Muscle of back (tissue), 11 donors: ENCODE results near the gene CUL4A. TPM values are rescaled to one million over a fixed set of nuclear protein-coding genes. Genes with fewer than 3 reads are reported as not detected.

ENCODE experiments used
- DNase-seq, 3 donors: peaks; one replicate each; pipeline versions ENCODE4 v3.0.0 to v3.0.0-alpha.2; 2013
- polyA plus RNA-seq, 10 donors: library from polyadenylated mRNA; unstranded; fragments of 120-200 nt; gene quantifications; one replicate each; pipeline ENCODE4 v1.2.1, GENCODE V29; 2013; ENCODE audit not compliant: insufficient read length in 10 of 10

CUL4A gene
- polyA plus RNA-seq, 10 donors, result 53.9 to 86.4 (median 69.7) TPM

DNA sequence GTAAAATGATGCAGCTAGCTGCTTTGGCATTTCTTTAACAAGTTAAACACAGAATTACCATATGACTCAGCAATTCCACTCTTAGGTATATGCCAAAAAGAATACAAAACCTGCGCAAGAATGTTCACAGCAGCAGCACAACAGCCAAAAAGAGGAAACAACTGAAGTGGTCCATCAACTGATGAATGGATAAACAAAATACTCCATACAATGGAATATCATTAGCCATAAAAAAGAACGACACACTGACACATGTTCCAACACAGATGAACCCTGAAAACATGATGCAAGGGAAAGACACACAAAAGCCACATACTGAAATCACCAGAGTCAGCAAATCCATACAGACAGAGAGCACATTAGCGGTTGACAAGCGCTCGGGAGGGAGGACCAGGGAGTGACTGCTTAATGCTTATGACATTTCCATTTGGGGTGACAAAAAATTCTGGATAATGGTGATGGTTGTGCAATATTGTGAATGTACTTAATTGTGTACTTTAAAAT is 3.9 kb upstream of the CUL4A start:
- no peak for DNase-seq

DNA sequence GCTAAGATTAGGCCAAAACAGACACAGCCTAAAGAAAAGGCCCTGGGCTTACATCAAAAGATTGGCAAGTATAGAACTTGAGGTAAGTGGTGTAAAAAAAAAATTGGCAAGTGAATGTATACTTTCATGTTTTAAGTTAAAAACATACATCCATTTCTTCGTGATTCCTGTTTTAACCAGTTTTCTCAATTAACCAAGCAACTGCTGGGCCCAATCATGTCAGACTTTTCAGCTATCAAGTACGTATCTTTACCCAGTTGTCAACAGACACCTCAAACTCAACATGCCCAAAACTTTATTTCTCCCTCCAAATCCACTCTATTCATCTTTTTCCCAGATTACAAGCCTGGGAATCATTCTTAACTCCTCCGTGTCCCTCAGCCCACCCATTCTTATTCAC is 2.0 kb upstream of the CUL4A start:
- no peak for DNase-seq

DNA sequence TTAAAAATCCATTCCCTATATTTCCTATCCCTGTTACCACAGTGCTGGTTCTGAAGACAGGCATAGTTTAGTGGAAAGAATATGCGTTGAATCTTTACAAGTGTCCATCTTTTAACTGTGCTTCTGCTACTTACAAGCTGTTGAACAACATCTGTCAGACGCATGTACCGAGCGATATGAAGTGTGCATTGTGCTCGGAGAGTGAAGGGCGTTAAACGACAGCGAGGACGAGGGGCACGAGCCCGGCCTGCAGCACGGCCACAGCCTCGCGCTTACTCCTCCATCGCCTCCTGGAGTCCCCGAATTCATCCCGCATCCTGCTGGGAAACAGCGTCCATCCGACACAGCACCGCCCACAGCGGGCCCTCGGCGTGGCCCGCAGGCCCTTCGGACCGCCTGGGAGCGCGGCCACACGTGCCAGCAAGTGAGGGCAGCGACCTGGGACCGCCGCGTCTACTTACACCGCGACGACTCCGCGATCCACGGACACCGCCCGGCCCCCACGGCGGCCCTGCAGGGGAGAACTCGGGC is 1.5 kb upstream of the CUL4A start:
- peak in 2 of 3 donors; percentile 21 to 38 for DNase-seq

DNA sequence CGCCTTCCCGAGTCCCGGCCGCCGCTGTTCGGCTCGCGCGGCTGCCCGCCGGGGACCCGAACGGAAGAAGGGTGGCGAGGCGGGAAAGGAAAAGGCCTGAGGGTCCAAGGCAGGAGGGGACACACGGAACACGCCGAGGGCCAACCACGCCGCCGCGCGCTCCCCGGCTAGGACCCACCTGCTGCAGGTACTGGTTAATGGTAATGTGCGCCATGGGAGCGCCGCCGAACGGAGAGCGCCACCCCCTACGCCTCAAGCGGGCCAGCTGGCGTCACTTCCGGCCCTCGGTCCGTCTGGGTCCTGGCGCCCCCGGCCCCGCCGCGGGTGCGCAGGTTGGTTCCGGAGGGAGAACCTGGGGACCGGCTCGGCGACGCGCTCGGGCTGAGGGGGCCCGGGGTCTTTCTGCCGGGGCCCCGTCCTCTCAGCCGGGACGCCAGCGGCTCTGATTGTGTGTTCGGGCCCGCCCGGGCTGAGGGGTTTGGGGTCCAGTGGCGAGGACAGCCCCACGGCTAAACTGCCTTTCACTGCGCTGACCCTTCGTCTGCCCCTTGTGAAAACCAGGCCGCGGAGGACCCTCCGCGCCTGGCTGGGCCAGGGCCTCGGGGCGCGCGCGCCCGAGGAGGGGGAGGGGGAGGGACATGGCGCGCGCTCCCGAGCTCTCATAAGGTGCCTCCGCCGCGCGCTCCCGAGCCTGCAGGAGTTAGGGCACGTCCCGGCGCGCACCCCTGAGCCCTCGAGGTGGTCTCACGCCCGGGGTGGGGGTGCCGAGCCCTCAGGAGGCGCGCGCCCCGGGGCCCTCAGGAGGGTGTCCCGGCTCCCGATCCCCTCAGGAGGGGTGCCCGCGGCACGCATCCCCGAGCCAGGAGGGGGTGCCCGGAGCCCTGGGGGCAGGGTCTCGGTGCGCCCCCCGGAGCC is 735 bp upstream of the CUL4A start, which contains the start of gene PCID2:
TSS of gene PCID2 (minus strand) at position 249 of the 915 bp plus-strand sequence. CDS start at position 214, 35 bp downstream.
- DNase-seq, result peak; percentile 91 to 97 (median 95)

DNA sequence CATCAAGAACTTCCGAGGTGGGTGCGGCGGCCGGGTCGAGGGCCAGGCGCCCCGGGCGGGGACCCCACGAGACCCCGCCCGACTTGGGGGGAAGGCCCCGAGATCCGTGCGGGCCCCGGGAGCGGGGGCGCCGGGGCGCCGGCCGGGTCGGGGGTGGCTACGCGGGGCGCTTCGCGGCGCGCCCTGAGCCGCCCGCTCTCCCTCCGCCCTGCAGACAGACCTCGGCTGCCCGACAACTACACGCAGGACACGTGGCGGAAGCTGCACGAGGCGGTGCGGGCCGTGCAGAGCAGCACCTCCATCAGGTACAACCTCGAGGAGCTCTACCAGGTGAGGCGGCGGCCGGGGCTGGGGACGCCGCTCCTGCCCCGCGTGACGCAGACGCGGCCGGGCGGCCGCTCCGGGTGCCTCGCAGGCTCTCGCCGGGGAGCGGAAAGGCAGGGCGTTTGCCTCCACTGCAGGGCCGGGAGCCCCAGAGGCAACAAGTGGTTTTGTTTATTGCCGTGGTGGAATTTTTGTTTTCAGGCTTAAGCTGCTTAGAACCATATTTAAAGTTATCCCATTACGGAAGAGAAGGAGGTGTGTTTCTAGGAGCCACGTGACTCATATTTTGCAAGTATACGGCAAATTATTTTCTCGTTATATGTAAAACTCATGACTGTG is 477 bp downstream of the CUL4A start:
- DNase-seq, result peak in 2 of 3 donors; percentile 34 to 82

DNA sequence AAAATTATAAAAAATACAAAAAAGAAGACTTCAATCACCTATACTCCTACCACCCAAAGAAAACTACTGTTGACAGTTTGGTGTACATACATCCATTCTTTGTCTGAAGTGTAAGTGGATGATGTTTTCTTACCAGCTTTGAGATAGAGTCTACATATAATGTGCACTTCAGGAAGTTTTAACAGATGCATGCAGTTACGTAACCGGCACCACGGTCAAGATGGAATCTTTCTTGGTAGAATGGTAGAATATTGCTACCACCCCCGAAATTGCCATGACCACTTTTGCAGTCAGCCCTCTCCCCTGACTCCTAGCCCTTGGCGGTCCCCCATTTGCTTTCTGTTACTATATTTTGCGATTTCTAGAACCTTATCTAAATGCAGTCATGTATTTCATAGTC is 1.4 kb downstream of the CUL4A start:
- no peak for DNase-seq

DNA sequence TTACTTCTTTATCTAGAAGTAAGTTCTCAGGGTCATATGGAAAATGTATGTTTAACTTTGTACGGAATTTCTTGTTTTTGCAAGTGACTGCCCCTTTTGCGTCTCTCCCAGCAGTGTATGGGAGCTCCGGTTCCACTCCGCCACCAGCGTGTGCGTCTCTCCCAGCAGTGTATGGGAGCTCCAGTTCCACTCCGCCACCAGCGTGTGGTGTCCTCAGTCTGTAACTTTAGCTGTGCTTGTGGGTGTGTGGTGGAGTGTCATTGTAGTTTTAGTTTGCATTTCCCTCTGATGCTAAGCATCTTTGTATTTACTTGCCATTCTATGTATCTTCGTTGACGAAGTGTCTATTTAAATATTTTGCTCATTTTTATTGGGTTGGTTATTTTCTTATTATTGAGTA is 2.4 kb downstream of the CUL4A start:
- no peak for DNase-seq

DNA sequence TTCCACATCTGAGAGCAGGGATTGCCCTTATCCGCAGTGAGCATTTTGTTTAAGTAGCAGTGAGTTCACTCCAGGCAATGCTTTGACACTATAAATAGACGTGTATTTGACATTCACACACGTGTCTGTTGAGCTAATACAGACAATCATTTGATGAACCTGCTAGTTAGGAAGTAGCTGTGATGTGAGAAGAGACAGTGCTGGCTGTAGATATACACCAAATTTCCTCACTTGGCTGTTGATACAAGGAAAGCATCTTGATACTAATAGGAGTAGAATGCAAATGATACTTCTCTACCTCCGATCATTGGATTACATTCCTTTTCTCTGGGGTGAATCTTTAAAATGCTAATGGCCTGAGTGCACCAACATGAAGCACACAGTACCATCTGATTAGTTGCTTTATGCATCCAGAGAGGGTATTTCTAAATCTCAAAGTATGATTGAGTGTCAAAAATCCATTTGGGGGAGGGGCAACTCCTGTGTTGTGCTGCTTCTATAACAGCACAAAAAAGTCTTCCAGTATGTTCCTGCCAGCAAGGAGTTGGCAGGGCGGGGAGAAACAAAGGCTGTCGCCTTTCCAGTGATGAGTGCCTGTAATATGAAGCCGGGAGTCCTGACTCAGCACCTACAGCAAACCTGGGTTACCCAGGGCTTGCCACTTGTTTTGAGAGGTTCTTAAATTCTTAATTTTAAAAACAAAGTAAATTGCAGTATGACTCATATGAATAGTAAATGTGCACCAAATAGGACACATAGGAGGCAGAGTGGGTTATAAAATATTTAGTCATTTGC is 7.0 kb downstream of the CUL4A start:
- peak in 2 of 3 donors; percentile 27 for DNase-seq

DNA sequence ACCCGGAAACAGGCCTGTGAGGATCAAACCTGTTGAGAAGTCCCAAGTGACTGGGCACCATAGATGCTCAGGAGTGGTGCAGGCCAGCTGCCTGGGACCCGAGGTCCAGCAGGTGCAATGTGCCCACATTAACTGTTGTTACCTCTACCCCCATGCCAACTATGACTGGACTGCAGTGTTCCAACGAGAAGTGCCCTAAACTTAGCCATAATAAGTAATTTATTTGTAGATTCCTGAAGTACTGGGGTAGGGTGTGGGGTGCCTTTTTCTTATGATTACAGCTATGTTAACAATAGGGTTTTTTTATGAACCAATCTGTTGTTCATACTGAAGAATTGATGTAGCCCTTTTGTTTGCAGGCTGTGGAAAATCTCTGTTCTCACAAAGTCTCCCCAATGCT is 9.2 kb downstream of the CUL4A start:
- DNase-seq, result no peak

DNA sequence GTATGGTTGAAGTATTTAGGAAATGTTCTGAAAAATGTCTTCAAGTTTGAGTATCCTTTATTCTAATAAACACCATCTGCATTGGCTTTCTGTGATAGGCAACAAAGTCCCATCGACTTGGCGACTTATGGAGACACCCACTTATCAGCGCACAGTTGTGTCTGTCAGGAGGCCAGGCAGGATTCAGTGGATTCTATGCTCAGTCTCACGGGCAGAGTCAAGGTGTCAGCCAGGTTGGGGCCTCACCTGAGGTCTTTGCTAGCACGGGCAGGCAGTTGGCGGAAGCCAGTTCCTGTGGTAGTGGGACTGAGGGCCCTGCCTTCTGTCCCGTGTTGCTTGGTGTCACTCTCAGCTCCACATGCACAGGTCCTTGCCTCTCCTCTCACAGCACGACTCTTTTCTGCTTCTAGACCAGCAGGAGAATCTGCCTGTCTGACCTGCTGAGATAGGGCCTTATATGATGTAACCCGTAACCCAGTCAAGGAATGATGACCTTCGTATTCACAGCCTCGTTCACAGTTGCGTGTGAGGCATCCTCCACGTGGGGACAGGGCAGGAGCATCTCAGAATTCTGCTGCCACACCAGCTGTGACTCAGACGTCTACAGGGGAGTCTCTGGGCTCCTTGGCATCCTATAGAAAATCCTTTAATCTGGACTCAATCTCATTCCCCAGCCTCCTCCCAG is 10.0 kb downstream of the CUL4A start:
- DNase-seq, result no peak

DNA sequence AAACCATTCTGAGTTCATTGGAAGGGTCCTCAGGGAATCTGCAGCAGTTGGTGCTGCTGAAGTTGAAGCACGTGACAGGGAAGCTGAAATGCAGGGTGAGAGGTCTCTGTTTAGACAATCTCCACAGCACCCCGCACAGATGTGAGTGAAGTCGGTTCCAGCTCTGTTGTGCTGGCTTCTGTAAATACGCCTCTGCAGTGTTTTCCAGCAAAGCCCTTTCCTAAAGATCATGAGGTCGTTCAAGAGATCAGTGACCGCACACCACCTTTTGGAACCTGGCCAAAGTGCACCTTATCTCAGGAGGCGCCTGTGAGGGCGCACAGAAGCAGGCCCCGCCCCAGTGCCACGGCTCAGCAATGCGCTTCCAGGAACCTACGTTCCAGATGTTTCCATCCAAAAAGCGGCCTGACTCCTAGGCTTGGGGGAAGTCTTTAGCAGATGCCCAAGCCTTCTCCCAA is 10.8 kb downstream of the CUL4A start:
- no peak for DNase-seq

DNA sequence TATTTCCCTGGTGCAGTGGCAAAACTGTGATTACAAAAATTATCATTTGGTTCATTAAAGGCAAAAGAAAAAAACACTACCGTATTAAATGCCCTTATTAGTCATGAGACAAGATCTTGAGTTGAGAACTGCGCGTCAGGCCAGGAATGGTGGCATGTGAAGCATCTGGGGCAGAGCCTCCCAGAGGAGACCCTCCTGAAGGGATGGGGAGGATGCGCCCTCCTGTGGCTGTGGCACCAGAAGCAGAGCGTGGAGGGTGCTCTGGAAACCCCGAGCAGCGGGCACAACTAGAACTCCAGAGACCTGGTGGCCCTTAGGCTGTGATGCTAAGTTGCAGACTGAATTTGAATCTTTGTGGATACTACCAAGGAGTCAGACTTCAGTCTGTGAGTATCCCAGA is 11.5 kb downstream of the CUL4A start:
- no peak for DNase-seq

DNA sequence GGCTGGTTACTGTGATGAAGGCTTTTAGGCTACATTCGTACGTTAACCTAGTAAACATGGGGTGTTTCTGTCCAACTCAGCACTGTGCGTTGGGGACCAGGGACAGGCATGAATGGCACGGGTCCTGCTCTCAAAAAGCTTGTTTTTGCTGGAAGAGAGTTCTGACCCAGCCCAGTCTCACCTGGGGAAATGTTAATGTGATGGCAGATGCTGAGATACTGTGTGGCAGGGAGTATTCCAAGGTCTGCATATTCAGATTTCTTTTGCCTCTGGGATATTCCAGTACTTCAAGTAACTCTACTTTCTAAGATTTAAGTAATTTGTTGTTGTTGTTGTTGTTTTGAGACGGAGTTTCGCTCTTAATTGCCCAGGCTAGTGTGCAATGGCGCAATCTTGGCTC is 13.7 kb downstream of the CUL4A start:
- DNase-seq, result no peak

DNA sequence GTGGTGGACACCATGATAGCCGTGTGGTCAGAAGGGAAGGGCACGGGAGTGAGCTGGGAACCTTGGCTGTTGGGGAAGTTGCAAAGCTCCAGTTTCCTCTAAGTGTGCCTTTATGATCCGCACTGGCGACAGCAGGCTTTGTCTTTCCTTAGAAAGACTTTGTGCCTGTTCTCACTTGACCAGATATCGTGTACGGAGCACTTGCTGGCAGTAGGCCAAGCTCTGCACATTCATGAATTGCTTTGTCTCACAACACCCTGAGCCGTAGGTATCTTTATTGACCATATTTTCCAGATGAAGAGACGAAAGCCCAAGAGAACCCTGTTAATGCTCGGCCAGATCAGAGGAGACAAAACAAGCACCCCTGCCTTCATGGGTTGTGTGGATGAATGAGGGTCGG is 15.1 kb downstream of the CUL4A start:
- peak in 1 of 3 donors; percentile 11 for DNase-seq

DNA sequence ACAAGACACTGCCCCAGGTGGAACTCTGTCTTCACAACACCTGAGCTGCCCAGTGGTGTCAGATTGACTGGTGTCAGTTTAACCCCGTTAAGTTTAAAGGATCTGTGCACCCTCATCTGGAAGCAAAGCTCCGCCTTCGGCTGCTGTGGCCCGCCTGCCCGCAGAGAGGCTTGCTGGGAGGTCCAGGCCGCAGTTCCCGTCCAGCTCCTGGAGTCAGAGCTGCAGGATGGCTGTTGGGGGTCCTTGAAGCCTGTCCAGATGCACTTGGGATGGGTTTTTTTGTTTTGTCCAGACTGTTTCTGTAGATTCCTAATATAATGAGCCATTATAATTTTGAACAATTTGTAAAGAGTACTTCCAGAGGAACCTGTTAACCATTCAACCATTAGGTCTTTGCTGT is 16.1 kb downstream of the CUL4A start:
- DNase-seq, result no peak

DNA sequence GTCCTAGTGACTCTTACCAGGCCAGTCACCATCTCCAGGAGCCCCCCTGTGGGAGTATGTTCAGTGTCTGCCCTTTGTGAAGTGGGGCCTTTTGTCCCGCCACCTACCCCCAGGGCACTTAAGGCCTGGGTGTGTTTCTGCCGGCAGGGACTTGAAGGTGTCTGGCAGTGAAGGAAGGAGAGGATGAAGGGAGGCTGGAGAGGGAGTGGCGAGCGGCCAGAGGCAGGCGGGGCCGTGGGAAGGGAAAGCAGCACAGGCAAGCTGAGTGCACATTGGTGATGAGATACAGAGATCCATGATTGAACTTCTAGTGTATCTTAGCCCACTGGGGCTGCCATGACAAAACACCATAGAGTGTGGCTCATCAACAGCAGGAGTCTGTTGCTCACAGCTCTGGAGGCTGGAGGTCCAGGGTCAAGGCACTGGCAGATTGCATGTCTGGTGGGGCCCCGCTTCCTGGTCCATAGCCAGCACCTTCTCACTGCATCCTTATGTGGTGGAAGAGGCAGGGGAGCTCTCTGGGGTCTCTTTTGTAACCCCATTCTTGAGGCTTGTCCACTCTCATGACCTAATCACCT is 17.5 kb downstream of the CUL4A start:
- DNase-seq, result no peak

DNA sequence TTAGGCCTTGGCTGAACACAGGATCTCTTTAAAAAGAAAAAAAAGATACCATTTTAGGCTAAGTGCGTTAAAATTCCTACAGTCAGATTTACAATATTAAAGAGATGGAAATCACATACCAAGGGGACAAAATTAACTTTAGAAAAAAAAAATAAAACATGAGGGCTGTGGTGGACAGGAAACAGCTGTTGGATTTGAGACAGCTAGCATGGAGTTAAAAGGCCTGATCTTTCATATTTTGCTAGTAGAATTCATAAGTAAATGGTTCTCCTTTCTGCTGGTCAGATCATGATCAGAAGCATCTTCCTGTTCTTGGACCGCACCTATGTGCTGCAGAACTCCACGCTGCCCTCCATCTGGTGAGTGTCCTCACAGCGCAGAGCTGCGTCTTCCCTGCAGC is 19.7 kb downstream of the CUL4A start:
- no peak for DNase-seq

DNA sequence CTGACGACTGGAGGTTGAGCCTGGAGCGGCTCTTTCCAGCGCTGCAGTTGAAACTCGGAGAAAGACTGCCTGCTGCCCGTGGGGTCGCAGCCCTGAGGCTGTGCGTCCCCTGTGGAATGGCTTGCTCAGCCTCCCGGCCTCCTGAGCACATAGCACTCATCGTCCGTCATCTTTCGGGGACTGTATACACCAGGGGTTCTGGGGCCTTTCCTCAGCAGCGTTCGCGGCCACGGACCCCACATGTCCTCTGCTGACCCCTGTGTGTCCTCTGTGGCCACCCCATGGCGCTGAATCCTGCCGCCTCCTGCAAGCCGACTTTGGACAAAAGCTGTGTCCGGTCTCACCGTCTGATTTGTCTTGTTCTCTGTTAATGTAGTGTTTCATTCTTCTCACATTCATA is 20.4 kb downstream of the CUL4A start:
- no peak for DNase-seq

DNA sequence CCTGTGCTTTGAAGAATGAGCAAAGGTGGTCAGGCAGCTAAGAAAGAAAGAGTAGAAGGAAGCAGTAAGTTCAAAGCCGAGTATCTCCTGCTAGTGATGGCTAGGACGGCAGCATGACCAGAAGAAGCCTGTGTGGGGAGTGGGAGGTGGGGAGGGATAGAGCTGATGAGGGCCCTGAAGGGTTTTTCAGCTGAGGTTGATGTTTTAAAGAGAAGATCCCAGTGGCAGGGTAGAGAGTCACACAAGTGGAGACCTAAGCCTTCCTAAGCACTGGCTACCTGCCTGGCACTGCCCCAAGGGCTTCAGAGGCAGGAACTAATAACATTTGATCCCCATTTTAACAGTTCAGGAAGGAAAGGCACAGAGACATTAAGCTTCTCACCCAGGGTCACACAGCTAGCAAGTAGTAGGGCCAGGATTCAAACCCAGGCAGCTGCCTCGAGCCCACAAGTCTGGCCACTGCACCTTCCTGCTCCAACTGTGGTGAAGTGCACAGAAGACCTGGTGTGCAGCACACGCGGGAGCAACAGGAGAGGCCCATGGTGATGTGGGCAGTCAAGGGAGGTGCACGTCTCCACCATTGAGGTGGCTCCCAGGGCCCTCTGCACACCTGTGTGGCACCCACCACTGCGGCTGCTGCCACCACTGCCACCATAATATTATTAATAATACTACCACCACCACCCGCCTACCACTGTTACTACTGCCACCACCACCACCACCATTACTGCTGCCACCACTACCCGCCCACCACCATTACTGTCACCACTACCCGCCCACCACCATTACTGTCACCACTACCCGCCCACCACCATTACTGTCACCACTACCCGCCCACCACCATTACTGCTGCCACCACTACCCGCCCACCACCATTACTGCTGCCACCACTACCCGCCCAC is 22.1 kb downstream of the CUL4A start:
- DNase-seq, result peak in 1 of 3 donors; percentile 12
